B cell (primary cell): Measurements from ENCODE around the gene SPPL2C. TPM values are rescaled to one million over a fixed set of nuclear protein-coding genes. Genes with fewer than 3 reads are reported as not detected.

Experiments
- ATAC-seq: fragments of 200-7000 bp; cut with Tn5 transposase; one replicate; pipeline ENCODE4 v1.10.0; 2021; ENCODE audit warnings: low read depth, mild to moderate bottlenecking, moderate number of reproducible peaks, moderate library complexity
- CTCF ChIA-PET: fragments of 350-600 bp; sonication (Branson Sonifier 250); formaldehyde crosslinking; loops from one replicate; lab custom pipeline; 2021; ENCODE audit warnings: antibody characterized with exemption, inconsistent platforms; lab: Charles Lee
- POLR2A ChIA-PET: fragments of 350-600 bp; sonication (Branson Sonifier 250); formaldehyde crosslinking; loops from one replicate; lab custom pipeline; 2021; ENCODE audit warnings: antibody characterized with exemption; lab: Charles Lee
- DNase-seq: peaks from one replicate; pipeline ENCODE4 v3.0.0; 2013
- H2AFZ ChIP-seq: 2 replicates; pipeline ENCODE4 v1.6.1; 2012; ENCODE audit warnings: mild to moderate bottlenecking, low read depth, low read length; ENCODE audit not compliant: insufficient read depth, poor library complexity, severe bottlenecking
- H3K27ac ChIP-seq, 2 donors: 1 replicate in 1 of 2; 2 replicates in 1 of 2; pipeline ENCODE4 v1.5.1; 2012 to 2013; ENCODE audit warnings: low read length in 2 of 2, mild to moderate bottlenecking in 2 of 2, moderate library complexity in 1 of 2
- H3K27me3 ChIP-seq, 4 experiments: fragments of 200-600 bp in 1 of 4; sonication (generic) in 1 of 4; replicated peaks in 1 of 4; 1 replicate in 2 of 4; 2 replicates in 2 of 4; pipeline versions ENCODE4 v1.6.1 to v1.7.0; 2013 to 2016; ENCODE audit warnings: low read length in 3 of 4, mild to moderate bottlenecking in 2 of 4, mixed read lengths in 1 of 4, moderate library complexity in 1 of 4; ENCODE audit not compliant: insufficient read depth in 4 of 4, control insufficient read depth in 3 of 4; ENCODE audit errors: control extremely low read depth in 1 of 4
- H3K36me3 ChIP-seq, 2 experiments: replicated peaks in 1 of 2; 1 replicate in 1 of 2; 2 replicates in 1 of 2; pipeline versions ENCODE4 v1.6.1 to v1.7.1; 2013; ENCODE audit warnings: low read length in 1 of 2; ENCODE audit not compliant: insufficient read depth in 2 of 2, control insufficient read depth in 1 of 2; ENCODE audit errors: control extremely low read depth in 1 of 2, extremely low read depth in 1 of 2
- H3K4me1 ChIP-seq, 2 donors: fragments of 200-600 bp in 1 of 2; sonication (generic) in 1 of 2; 1 replicate in 1 of 2; 2 replicates in 1 of 2; pipeline versions ENCODE4 v1.5.1 to v1.6.1; 2013 to 2017; ENCODE audit warnings: low read length in 2 of 2; ENCODE audit not compliant: control insufficient read depth in 2 of 2, insufficient read depth in 2 of 2
- H3K4me2 ChIP-seq: replicated peaks from 2 replicates; pipeline ENCODE3; 2012; ENCODE audit warnings: mild to moderate bottlenecking, low read depth, low read length; ENCODE audit not compliant: poor library complexity, severe bottlenecking
- H3K4me3 ChIP-seq, 5 experiments: fragments of 200-600 bp in 1 of 5; sonication (generic) in 1 of 5; 1 replicate in 3 of 5; 2 replicates in 2 of 5; pipeline versions ENCODE4 v1.5.1 to v1.7.0; 2011 to 2016; ENCODE audit warnings: low read length in 4 of 5, mild to moderate bottlenecking in 4 of 5, low read depth in 2 of 5, control low read depth in 1 of 5, moderate library complexity in 1 of 5; ENCODE audit not compliant: insufficient read depth in 1 of 5; ENCODE audit errors: control extremely low read depth in 1 of 5, extremely low read depth in 1 of 5
- H3K79me2 ChIP-seq: fragments of 200-600 bp; sonication (generic); one replicate; pipeline ENCODE4 v1.6.0; 2016; ENCODE audit warnings: low read length; ENCODE audit not compliant: control insufficient read depth, insufficient read depth
- H3K9ac ChIP-seq: fragments of 200-600 bp; sonication (generic); 2 replicates; pipeline ENCODE4 v1.6.1; 2017; ENCODE audit warnings: mild to moderate bottlenecking, low read length, moderate library complexity
- H3K9me3 ChIP-seq, 3 donors: one replicate each; pipeline versions ENCODE4 v1.6.1 to v1.7.1; 2013; ENCODE audit warnings: low read length in 2 of 3; ENCODE audit not compliant: control insufficient read depth in 2 of 3, insufficient read depth in 1 of 3; ENCODE audit errors: control extremely low read depth in 1 of 3
- H4K20me1 ChIP-seq: 2 replicates; pipeline ENCODE4 v1.6.0; 2012; ENCODE audit warnings: mild to moderate bottlenecking, low read length; ENCODE audit not compliant: insufficient read depth, control insufficient read depth, poor library complexity, severe bottlenecking
- H3K27ac Mint-ChIP-seq: one replicate; pipeline ENCODE4 v1.8.0; 2021; ENCODE audit warnings: mixed read lengths
- H3K27me3 Mint-ChIP-seq: one replicate; pipeline ENCODE4 v1.8.0; 2021; ENCODE audit warnings: mixed read lengths
- H3K4me1 Mint-ChIP-seq: one replicate; pipeline ENCODE4 v1.8.0; 2021; ENCODE audit warnings: mixed read lengths
- H3K4me3 Mint-ChIP-seq: one replicate; pipeline ENCODE4 v1.8.0; 2021; ENCODE audit warnings: mixed read lengths
- H3K9me3 Mint-ChIP-seq: one replicate; pipeline ENCODE4 v1.8.0; 2022; ENCODE audit warnings: mixed read lengths; ENCODE audit not compliant: insufficient read depth
- CTCF ChIP-seq: fragments of 200-600 bp; IDR thresholded peaks from one replicate; pipeline ENCODE4 v1.8.0; 2022; ENCODE audit warnings: antibody characterized with exemption, mild to moderate bottlenecking
- EZH2 ChIP-seq: IDR thresholded peaks from 2 replicates; pipeline ENCODE4 v1.6.1; 2012; ENCODE audit warnings: borderline replicate concordance, low read depth, mild to moderate bottlenecking, moderate library complexity, low read length; ENCODE audit not compliant: insufficient read depth, poor library complexity, severe bottlenecking
- WGBS: methylation state at CpG from one replicate; pipeline ENCODE4 v1.1.5; 2013; ENCODE audit warnings: missing lambda C conversion rate; ENCODE audit not compliant: insufficient coverage; 5-methylcytosine and 5-hydroxymethylcytosine counted together
- intact Hi-C: fragments of 100-400 bp; cut with micrococcal nuclease; formaldehyde crosslinking; loops from one replicate; pipeline ENCODE4 v1.10.0; 2022
- polyA plus RNA-seq: library from polyadenylated mRNA; depleted of rRNA; stranded (reverse); fragments of >200 nt; gene quantifications from 2 replicates; pipeline ENCODE4 v1.2.3, GENCODE V29; 2012
- total RNA-seq, 2 donors: library from RNA; stranded (reverse); fragments of 120-200 nt in 1 of 2; gene quantifications; 1 replicate in 1 of 2; 2 replicates in 1 of 2; pipeline versions ENCODE4 v1.2.3 to v1.2.4, GENCODE V29; 2013 to 2022

The SPPL2C gene
- total and polyA plus RNA-seq, 2 donors (not counting 1 experiment from before 2014, with no cell fraction given): not detected

- TF ChIP-seq CTCF (no peak), EZH2 (no peak)
- Histone ChIP-seq H3K36me3 (no peaks in the 10 kb centered on the region), H2AFZ (no peak overlapping the region), H3K79me2 (no peaks in the 10 kb centered on the region), H3K4me1 (no peaks in the 10 kb centered on the region), H3K4me2 (no peak overlapping the region), H3K9me3 (peaks cover 0 to 4% (median 0%) of the 10 kb centered on the region in 3 donors), H3K9ac (no peak overlapping the region), H3K27ac (no peak overlapping the region), H3K4me3 (no peak overlapping the region), H3K27me3 (peaks cover 0 to 14% (median 7%) of the 10 kb centered on the region in 4 experiments), H4K20me1 (no peaks in the 10 kb centered on the region)
- 79% methylated on average over 2 of the region's 6 CpGs for WGBS
- no peak overlapping the region for H3K27ac Mint-ChIP-seq
- intact Hi-C loops: no loop called here
- H3K4me1 Mint-ChIP-seq: no peaks in the 10 kb centered on the region
- ChIA-PET CTCF (interaction anchor here (0.7 to 1.7 kb wide), 2 partner anchors 12 to 32 kb away, joined by 3 to 8 read pairs; no protein-coding TSS in a partner anchor), POLR2A (no interaction called here)
- H3K4me3 Mint-ChIP-seq: no peak overlapping the region
- DNase-seq (no peak), ATAC-seq (no peak)
- H3K27me3 Mint-ChIP-seq: peaks cover 52% of the 10 kb centered on the region
- no peaks in the 10 kb centered on the region for H3K9me3 Mint-ChIP-seq
These were observed 19.4 kb downstream of the SPPL2C start for GRCh38 chr17:45863857-45864654.

GRCh38 chr17:45867171-45867570 lies 22.5 kb downstream of the SPPL2C start:
- CTCF ChIA-PET: no interaction called here
- Histone ChIP-seq H3K4me3 (no peak overlapping the region), H3K36me3 (no peaks in the 10 kb centered on the region), H3K79me2 (no peaks in the 10 kb centered on the region), H3K4me1 (no peaks in the 10 kb centered on the region), H3K27me3 (peaks cover 0 to 11% (median 7%) of the 10 kb centered on the region in 4 experiments), H3K9me3 (no peaks in the 10 kb centered on the region), H3K27ac (no peak overlapping the region), H2AFZ (no peak overlapping the region), H3K9ac (no peak overlapping the region), H3K4me2 (no peak overlapping the region), H4K20me1 (no peaks in the 10 kb centered on the region)
- POLR2A ChIA-PET: no interaction called here
- intact Hi-C loops: no loop called here
- H3K4me3 Mint-ChIP-seq: no peak overlapping the region
- 83% methylated on average over 5 of the region's 6 CpGs for WGBS
- no peak overlapping the region for H3K27ac Mint-ChIP-seq
- no peaks in the 10 kb centered on the region for H3K9me3 Mint-ChIP-seq
- ATAC-seq (no peak), DNase-seq (no peak)
- no peak for TF ChIP-seq CTCF
- no peak for TF ChIP-seq EZH2
- H3K4me1 Mint-ChIP-seq: no peaks in the 10 kb centered on the region
- H3K27me3 Mint-ChIP-seq: peaks cover 54% of the 10 kb centered on the region
